Spleen (tissue), 7 donors: ENCODE results near the gene CHST13.

Experiments used
- POLR2A ChIP-seq, 3 donors: fragments of 450-650 bp; IDR thresholded peaks; one replicate each; pipeline ENCODE4 v1.5.1; 2017; ENCODE audit warnings: antibody characterized with exemption in 3 of 3, mild to moderate bottlenecking in 1 of 3
- POLR2AphosphoS5 ChIP-seq, 3 donors: sonication (generic); formaldehyde crosslinking; IDR thresholded peaks; one replicate each; pipeline ENCODE4 v1.5.1; 2017; ENCODE audit warnings: antibody characterized with exemption in 3 of 3
- TF ChIP-seq, protein P1 (sequence below), 11 experiments: fragments of 200-600 bp in 7 of 11; fragments of 450-650 bp in 4 of 11; sonication (generic) in 4 of 11; IDR thresholded peaks in 8 of 11; conservative IDR thresholded peaks in 3 of 11; 1 replicate in 7 of 11; 2 replicates in 4 of 11; pipeline versions ENCODE4 v1.4.0 to v1.8.0; 2016 to 2021; ENCODE audit warnings: antibody characterized with exemption in 11 of 11, inconsistent platforms in 4 of 11, mild to moderate bottlenecking in 1 of 11
- donor health status: DM: no; HTN: no; CAD: no; lungs with moderate emphysema.
- donor health status: DM: no; HTN: no; CAD: no.
- donor health status: DM: no; HTN: no; CAD: no.

DNA sequence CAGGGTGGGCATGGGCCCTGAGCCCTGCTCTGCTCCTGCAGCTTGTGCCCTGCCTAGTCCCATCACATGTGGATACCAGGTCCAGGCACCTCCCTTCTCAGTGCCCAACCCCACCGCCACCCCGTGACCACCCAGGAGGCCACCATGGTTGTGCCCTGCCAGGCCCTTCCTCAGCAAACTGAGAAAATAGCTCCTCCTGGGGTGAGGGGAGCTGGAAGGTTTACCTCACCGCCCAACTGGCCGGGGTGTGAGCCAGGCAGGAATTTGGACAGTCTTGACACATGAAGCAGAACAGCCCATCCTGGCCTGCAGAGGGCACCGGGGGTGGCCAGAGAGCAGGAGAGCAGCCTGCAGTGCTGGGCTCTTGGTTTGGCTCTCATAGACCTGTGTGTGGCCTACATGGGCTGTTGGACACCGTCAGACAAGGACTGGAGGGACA lies 46.2 kb downstream of the CHST13 start:
- TF ChIP-seq POLR2AphosphoS5 (IDR thresholded peaks at IDR 0.05) (no peak), POLR2A (IDR thresholded peaks at IDR 0.05) (no peak)
- TF ChIP-seq, protein P1, sequence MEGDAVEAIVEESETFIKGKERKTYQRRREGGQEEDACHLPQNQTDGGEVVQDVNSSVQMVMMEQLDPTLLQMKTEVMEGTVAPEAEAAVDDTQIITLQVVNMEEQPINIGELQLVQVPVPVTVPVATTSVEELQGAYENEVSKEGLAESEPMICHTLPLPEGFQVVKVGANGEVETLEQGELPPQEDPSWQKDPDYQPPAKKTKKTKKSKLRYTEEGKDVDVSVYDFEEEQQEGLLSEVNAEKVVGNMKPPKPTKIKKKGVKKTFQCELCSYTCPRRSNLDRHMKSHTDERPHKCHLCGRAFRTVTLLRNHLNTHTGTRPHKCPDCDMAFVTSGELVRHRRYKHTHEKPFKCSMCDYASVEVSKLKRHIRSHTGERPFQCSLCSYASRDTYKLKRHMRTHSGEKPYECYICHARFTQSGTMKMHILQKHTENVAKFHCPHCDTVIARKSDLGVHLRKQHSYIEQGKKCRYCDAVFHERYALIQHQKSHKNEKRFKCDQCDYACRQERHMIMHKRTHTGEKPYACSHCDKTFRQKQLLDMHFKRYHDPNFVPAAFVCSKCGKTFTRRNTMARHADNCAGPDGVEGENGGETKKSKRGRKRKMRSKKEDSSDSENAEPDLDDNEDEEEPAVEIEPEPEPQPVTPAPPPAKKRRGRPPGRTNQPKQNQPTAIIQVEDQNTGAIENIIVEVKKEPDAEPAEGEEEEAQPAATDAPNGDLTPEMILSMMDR (IDR thresholded peaks at IDR 0.05 in 8 of 11, conservative IDR thresholded peaks at IDR 0.05 in 3 of 11): no peak
